Measurements from ENCODE around the gene SYTL3.

SYTL3 gene

GRCh38 chr6:158634695-158635426 is 15.0 kb upstream of the SYTL3 start:
- DNase-seq (ENCODE audit: insufficient read length), result no peak
- no peak for FAIRE-seq
- TF ChIP-seq POLR2AphosphoS5 (IDR thresholded peaks at IDR 0.05; ENCODE audit: low read depth, low read length) (no peak), POLR2A (IDR thresholded peaks at IDR 0.05; ENCODE audit: low read depth, low read length) (no peak), TAF1 (IDR thresholded peaks at IDR 0.05; ENCODE audit: borderline replicate concordance, low read depth, low read length) (no peak)

GRCh38 chr6:158635427-158636073 is 14.3 kb upstream of the SYTL3 start:
- TF ChIP-seq POLR2A (IDR thresholded peaks at IDR 0.05; ENCODE audit: low read depth, low read length), result no peak
- no peak for TF ChIP-seq POLR2AphosphoS5 (IDR thresholded peaks at IDR 0.05; ENCODE audit: low read depth, low read length)
- no peak for TF ChIP-seq TAF1 (IDR thresholded peaks at IDR 0.05; ENCODE audit: borderline replicate concordance, low read depth, low read length)
- FAIRE-seq, result no peak
- no peak for DNase-seq (ENCODE audit: insufficient read length)

DNA sequence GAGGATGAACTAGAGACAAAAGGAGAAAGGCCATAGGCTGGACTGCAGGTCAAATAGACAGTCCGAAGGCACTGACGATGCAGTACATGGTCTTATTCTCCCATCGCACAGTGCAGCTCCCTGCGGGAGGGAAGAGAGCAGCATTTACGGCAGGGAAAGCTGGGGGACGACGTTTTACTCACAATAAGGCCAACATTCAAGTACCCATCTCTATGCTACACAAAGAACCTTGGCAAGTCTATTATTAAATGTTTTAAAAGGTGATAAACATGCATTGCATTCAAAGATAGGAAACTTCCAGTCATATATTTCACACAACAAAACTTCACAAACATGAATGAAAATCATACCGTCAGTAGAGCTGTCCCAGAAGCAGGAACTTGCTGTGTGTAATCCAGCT is 13.1 kb upstream of the SYTL3 start:
- FAIRE-seq (no peak), DNase-seq (ENCODE audit: insufficient read length) (no peak)
- TF ChIP-seq TAF1 (IDR thresholded peaks at IDR 0.05; ENCODE audit: borderline replicate concordance, low read depth, low read length) (no peak), POLR2AphosphoS5 (IDR thresholded peaks at IDR 0.05; ENCODE audit: low read depth, low read length) (no peak), POLR2A (IDR thresholded peaks at IDR 0.05; ENCODE audit: low read depth, low read length) (no peak)

- no peak for DNase-seq (ENCODE audit: insufficient read length)
- TF ChIP-seq POLR2AphosphoS5 (IDR thresholded peaks at IDR 0.05; ENCODE audit: low read depth, low read length) (no peak), TAF1 (IDR thresholded peaks at IDR 0.05; ENCODE audit: borderline replicate concordance, low read depth, low read length) (no peak), POLR2A (IDR thresholded peaks at IDR 0.05; ENCODE audit: low read depth, low read length) (no peak)
- FAIRE-seq, result no peak
These were observed 11.5 kb upstream of the SYTL3 start for GRCh38 chr6:158638324-158638854.

DNA sequence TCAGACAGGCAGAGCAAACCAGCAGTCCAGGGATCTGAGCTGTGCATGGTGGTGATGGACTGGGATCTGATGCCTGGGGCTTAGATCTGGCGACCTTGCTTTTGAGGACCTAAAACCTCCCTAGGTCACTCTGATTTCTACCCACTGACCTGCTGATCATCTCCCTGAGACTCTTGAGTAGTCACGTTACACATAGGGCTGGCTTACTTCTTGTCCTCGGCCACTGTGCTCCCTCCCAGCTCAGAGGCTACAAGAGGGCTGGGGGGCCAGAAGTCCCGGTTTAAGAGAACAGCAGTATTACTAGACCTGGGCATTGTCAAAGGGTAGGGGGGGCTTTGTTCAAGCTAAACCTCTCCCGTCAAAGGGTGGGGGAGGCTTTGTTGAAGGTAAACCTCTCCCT is 10.8 kb upstream of the SYTL3 start:
- no peak for FAIRE-seq
- DNase-seq (ENCODE audit: insufficient read length), result no peak
- TF ChIP-seq POLR2A (IDR thresholded peaks at IDR 0.05; ENCODE audit: low read depth, low read length) (no peak), TAF1 (IDR thresholded peaks at IDR 0.05; ENCODE audit: borderline replicate concordance, low read depth, low read length) (no peak), POLR2AphosphoS5 (IDR thresholded peaks at IDR 0.05; ENCODE audit: low read depth, low read length) (no peak)

GRCh38 chr6:158640519-158640918 is 9.3 kb upstream of the SYTL3 start:
- DNase-seq (ENCODE audit: insufficient read length), result no peak
- TF ChIP-seq POLR2AphosphoS5 (IDR thresholded peaks at IDR 0.05; ENCODE audit: low read depth, low read length) (0 out of 2 replicates have a peak, but pooled peaks have one; percentile 25), TAF1 (IDR thresholded peaks at IDR 0.05; ENCODE audit: borderline replicate concordance, low read depth, low read length) (no peak), POLR2A (IDR thresholded peaks at IDR 0.05; ENCODE audit: low read depth, low read length) (peak; percentile 40; the same call in 1 of the 2 replicates)
- no peak for FAIRE-seq

DNA sequence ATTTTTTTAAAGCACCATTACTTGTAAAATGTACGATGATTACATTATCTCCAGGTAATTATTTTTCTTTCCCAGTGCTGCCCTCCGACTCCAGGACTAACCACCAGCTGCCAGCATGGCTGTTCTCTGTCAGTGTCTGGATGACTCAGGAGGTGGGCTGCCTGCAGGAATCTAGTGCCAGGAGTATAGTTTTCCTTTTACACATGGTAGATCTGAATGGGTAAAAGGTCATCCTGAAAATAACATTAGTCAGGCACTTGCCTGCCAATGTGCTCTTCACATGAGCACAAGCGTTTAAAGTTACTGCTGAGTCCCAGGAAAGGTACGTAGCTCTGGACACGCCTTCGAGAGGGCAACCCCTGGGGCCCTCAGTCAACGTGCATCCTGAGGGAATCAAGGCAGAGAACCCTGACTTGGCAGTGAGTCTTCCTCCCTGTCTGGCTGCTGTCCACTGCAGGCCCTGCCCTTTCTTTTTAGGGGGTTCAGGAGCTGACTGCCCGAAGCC is 7.7 kb upstream of the SYTL3 start:
- DNase-seq (ENCODE audit: insufficient read length) (no peak), FAIRE-seq (no peak)
- no peak for TF ChIP-seq POLR2A (IDR thresholded peaks at IDR 0.05; ENCODE audit: low read depth, low read length)
- no peak; the same call in 1 of the 2 replicates for TF ChIP-seq POLR2AphosphoS5 (IDR thresholded peaks at IDR 0.05; ENCODE audit: low read depth, low read length)
- TF ChIP-seq TAF1 (IDR thresholded peaks at IDR 0.05; ENCODE audit: borderline replicate concordance, low read depth, low read length), result no peak

GRCh38 chr6:158643836-158644230 is 6.0 kb upstream of the SYTL3 start:
- FAIRE-seq (no peak), DNase-seq (ENCODE audit: insufficient read length) (no peak)
- TF ChIP-seq POLR2AphosphoS5 (IDR thresholded peaks at IDR 0.05; ENCODE audit: low read depth, low read length) (no peak), TAF1 (IDR thresholded peaks at IDR 0.05; ENCODE audit: borderline replicate concordance, low read depth, low read length) (no peak), POLR2A (IDR thresholded peaks at IDR 0.05; ENCODE audit: low read depth, low read length) (no peak)

GRCh38 chr6:158644231-158645063 is 5.4 kb upstream of the SYTL3 start, which contains the start of gene DYNLT1:
DYNLT1 (minus strand) TSS chr6:158644743; CDS start chr6:158644708, 35 bp downstream.
- peak; percentile 89 for TF ChIP-seq POLR2AphosphoS5 (IDR thresholded peaks at IDR 0.05; ENCODE audit: low read depth, low read length)
- peak; percentile 93 for TF ChIP-seq POLR2A (IDR thresholded peaks at IDR 0.05; ENCODE audit: low read depth, low read length)
- peak; percentile 64; the same call in 1 of the 2 replicates for TF ChIP-seq TAF1 (IDR thresholded peaks at IDR 0.05; ENCODE audit: borderline replicate concordance, low read depth, low read length)
- FAIRE-seq (peak; percentile 98), DNase-seq (ENCODE audit: insufficient read length) (peak; percentile 87)

DNA sequence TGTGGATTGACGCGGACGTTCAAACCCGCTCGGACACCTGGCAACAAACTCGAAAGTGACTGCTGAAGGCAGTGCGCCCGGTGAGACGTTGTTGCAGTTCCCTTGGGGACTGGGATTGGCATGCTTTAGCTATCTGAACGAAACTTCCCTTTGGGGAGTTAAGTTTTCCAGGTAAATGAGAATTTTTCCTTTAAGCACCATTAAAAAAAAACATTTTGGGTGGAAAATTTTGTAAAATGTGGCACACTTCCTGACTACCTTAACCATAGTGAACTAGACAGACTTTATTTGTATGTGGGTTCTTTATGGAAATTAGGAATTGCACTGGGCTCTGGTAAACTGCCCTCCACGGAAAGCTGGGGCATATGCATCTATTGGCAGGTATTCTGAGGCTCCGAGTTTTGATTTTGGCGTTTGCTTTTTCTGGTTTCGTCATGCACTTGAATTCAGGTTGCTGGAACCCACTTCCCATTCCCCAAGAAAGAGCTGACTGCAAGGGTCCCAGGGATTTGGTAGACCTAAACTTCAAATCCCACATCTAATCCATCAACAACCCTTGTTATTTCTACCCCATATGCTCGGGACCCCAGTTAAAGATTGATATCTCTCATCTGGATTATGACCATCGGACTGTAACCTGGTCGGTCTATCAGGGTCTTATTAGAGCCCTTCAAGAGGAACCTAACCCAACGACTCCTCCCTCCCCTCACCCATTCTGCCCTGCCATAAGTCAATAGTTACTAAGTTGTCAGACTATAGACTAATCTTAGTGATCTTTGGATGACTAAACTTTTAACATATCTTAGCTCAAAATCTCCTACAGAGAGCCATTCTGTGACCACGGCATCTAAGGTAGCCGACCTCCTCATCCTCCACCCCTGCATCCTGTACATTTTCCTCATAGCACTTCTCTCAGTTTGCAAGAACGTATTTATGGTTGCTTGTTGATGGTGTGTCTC is 4.5 kb upstream of the SYTL3 start:
- TF ChIP-seq POLR2A (IDR thresholded peaks at IDR 0.05; ENCODE audit: low read depth, low read length) (no peak), POLR2AphosphoS5 (IDR thresholded peaks at IDR 0.05; ENCODE audit: low read depth, low read length) (no peak), TAF1 (IDR thresholded peaks at IDR 0.05; ENCODE audit: borderline replicate concordance, low read depth, low read length) (no peak)
- no peak for DNase-seq (ENCODE audit: insufficient read length)

More for the DNA sequence above, 4.5 kb upstream of the SYTL3 start:
- no peak for FAIRE-seq

Data from GM12892 (cell line).